Amniotic epithelial cell (primary cell): ENCODE results near the gene OMA1.
"Not testable (repeated sequence)": the region's sequence is repeated elsewhere in the genome, so short reads cannot be mapped to it uniquely, and the experiment has no call there.

Experiments
- DNase-seq: peaks from one replicate; pipeline ENCODE4 v3.0.0-alpha.2; 2010; ENCODE audit warnings: low read depth

Gene OMA1

GRCh38 chr1:58546520-58547308 is at the start of gene OMA1:
Gene OMA1, minus strand, starts transcription at chr1:58546726. Its CDS starts 7,432 bp downstream, at chr1:58539294.
- DNase-seq: peak; percentile 95

DNA sequence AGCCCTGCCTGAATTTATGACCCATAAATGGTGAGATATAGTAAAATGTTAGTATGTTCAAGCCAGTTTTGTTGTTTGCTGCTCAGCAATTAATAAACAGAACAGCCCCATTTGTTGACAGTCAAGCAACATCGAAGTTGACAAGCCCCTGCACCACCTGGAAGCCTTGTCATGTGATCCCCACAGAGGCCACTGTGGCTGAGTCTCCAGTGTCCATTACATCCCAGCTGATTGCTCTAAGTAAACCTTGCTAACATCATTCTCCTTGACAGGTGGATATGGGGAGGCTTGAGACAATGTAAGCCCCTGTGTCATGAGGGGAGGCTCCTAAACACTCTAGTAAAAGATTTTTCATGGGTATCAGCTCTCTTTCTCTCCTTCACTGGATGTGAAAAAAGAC is 48.0 kb upstream of the OMA1 start:
- DNase-seq: no peak

DNA sequence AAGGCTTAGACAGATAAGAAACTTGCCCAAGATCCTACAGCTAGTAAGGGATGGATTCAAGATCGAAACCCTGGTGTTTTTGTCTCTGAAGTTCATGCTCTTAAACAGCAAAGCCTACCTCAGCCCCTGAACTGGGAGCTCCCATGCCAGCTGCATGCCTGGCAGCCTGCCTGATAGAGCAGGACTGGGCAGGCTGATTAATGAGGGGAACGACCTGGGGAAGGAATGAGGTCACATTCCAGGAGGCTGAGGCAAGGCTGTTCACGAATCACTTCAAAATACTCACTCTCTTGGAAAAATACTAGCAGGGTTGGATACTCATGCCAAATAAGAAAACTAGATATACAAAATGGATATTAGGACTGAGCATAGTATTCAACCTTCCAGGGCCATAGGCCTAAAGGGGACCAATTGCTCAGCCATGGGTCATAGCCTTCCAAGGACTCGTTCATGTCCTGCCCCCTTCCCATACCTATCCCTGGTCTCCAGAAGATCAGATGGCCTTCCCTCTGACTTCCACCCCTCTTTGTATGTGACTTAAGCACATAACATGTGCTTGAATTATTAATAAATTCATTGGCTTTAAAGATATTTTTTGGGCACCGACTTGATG is 46.1 kb upstream of the OMA1 start:
- DNase-seq: peak; percentile 92

GRCh38 chr1:58591806-58592205 is 45.3 kb upstream of the OMA1 start:
- DNase-seq: no peak

DNA sequence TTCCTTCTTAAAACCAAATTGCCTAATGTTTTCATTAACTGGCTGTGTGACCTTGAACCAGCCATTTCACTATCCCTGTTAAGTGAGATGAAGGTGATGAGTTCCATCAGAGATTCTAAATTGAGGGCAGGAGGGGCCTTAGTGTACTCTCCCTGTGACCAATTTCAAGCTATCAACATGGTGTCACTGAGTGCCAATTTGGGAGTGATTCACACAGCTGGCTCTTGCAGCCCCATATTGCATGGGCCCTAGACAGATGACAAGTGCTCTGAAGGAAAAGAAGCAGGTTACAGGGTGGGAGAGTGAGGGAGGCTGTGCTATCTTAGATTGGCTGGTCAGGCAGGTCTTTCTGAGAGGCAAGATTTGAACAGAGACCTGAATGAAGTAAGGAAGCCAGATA is 43.5 kb upstream of the OMA1 start:
- DNase-seq: no peak

DNA sequence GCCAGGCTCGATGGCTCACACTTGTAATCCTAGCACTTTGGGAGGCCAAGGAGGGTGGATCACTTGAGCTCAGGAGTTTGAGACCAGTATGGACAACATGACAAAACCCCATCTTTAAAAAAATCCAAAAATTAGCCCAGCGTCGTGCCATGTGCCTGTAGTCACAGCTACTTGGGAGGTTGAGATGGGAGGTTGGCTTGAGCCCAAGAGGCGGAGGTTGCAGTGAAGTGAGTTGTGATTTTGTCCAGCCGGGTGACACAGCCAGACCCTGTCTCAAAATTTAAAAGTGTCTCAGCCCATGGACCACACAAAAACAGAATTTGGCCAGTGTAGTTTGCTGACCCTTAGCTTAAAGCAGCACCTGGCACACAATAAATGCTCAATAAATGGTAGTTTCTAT is 41.9 kb upstream of the OMA1 start:
- DNase-seq: no peak

- DNase-seq: no peak
Observed at GRCh38 chr1:58587667-58588066, 41.1 kb upstream of the OMA1 start.

DNA sequence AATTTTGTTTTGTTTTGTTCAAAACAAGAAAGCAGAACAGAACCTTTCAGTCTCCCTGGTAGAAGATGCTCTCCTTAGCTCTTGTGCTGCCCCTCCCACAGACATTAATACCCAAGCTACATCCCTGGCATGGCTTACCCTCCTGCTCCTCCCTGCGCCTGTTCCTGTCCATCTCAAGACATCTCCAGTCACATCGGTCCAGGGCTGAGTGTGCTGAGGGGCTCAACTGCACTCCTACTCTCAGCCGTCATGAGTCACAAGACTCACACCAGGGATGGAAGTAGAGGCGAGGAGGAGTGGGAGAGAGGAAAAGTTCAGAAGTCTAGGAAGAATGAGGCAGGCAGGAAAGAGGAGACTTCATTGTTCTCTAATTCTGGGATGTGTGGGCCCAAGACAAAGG is 39.7 kb upstream of the OMA1 start:
- DNase-seq: peak; percentile 42

- peak; percentile 66 for DNase-seq
Observed at GRCh38 chr1:58585581-58586151, 39.1 kb upstream of the OMA1 start.

- DNase-seq: no peak
Observed at GRCh38 chr1:58585166-58585565, 38.6 kb upstream of the OMA1 start.

DNA sequence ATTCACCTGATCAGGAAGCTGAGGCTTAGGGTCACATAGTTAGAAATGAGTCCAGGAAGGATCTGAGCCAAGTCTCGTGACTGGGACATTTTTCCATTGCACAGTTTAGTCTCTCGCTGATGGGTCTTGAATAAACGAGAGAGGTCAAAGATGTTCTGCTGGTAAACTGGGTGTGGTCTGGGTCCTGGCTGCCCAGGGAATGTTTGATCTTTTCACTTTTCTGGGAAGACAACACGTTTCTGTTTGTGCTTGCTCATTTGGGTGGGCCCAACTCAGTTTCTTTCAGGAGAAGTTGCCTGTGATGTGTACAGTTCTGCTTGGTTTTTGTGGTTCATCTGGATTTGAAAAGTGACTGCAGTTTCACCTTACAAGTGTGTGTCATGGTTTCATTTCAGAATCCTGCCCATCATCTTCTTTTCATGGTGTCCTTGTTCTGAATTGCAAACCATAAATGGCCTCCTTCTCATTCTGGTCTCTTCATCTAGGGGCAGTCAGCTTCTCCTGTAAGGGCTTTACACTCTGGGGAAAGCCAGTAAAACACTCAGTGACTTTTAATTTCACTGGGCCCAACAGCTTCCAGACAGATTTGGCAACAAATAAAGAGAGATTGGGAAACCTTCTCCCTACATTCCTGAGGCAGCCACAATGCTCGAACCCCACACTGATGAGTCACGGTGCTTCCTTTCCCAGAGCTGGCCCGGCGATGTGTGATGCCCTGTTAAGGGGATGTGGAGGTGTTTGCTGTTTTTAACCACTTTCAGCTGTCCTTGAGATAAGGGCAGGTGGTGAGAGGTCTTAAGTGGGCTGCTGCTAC is 37.8 kb upstream of the OMA1 start:
- peak; percentile 97 for DNase-seq

DNA sequence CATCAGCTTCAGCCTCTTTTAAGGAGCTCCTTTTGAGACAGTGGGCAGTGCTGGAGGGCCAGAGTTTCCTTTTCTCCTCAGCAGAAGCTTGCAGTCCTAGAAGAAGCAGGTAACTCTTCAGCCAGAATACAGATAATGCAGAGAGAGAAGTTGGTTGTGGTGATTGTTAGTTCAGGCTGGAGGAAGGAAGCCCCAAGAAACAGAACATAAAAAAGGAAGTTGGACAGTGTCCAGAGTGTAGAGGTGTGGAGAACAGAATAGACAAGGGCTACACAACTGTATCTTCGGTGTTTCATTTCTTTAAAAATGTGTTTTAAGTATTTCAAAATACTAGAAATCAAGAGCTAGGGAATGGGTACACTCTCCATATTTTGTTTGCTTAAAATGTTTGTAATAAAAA is 37.0 kb upstream of the OMA1 start:
- DNase-seq: no peak

DNA sequence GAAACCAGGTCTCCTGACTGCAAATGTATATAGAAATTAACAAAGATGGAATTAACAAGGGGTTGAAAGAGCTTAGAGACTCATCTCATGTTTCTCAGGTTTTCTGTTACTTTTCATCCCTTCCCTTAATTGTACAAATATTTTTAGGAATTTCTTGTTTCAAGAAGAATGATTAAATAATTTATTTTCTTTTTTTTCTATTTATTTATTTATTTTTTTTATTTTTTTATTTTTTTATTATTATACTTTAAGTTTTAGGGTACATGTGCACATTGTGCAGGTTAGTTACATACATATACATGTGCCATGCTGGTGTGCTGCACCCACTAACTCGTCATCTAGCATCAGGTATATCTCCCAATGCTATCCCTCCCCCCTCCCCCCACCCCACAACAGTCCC is 35.6 kb upstream of the OMA1 start:
- DNase-seq: not testable (repeated sequence)

GRCh38 chr1:58581641-58582040 is 35.1 kb upstream of the OMA1 start:
- DNase-seq: no peak

- DNase-seq: no peak
Observed at GRCh38 chr1:58580186-58580585, 33.7 kb upstream of the OMA1 start.

DNA sequence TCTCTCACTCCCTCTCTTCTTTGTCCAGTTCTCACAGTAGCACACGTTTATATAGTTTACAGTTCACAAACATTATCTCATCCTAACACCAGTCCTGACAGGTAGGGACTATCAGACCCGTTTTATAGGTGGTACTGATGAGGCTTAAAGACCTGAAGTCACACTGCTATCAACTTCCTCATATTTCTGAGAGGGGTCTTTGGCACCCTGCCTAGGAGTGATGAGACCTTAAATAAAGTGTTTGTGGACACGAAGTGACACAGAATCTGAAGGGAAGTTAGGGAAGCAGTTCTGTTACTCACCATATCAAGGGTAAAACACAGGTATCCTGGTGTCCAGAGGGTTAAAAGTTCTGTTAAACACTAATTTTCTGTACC is 31.1 kb upstream of the OMA1 start:
- no peak for DNase-seq

DNA sequence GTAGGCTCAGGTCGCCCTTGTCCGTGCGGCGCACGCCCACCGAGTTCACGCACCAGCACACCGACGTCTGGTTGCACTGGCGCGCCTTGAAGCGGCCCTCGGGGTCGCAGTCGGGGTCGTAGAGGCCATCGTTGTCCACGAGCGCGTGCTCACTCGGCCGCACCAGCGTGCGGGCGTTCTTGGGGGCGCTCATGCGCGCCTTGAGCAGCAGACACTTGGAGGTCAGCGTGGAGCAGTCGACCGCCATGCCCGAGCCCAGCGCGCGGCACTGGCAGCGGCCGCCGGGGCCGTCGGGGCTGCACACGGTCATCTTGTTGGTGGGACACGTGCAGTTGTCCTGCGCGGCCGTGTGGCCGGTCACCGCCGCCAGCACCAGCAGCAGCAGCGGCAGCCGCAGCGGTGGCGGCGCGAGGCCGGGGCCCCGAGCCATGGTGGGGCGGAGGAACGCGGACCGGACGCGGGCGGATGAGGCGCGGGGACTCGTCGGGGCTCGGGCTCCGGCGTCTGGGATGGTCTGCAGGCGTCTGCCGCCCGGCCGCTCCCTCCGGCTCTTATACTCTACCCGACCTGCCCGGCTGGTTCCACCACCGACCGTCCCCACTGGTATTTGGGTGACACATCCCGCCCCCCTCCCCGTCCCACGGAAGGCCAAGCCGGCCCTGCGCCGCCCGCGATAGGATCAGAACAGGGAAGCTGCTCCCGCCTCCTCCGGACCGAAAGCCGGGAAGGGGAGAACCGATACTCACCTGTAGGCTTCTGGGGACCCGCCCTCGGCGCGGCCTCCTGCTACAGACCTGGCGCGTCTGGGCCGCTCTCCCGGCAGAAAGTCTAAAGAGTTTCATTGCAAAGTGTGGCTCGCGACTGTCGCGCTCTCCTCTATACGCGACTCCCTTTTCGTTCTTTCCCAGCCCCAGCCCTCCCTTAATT is 30.5 kb upstream of the OMA1 start, which contains the start of gene TACSTD2:
TSS of gene TACSTD2 (minus strand) at position 526 of the 927 bp plus-strand sequence. CDS start at position 430, 96 bp downstream.
- DNase-seq: no peak

DNA sequence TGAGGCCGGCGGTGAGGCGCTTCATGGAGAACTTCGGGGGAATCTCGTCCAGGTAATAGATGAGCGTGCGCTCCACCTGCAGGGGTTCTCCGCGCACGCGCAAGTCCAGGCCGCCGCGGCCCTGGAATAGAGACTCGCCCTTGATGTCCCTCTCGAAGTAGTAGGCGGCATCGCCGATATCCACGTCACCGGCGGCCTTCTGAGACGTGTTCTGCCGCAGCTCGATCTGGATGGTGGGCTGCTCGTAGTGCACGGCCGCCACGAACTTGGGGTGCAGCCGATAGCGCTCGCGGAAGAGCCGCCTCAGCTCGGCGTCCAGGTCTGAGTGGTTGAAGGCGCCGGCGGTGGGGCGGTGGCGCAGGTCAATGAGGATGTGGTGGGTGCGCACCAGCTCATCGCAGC is 29.8 kb upstream of the OMA1 start:
- DNase-seq: no peak

DNA sequence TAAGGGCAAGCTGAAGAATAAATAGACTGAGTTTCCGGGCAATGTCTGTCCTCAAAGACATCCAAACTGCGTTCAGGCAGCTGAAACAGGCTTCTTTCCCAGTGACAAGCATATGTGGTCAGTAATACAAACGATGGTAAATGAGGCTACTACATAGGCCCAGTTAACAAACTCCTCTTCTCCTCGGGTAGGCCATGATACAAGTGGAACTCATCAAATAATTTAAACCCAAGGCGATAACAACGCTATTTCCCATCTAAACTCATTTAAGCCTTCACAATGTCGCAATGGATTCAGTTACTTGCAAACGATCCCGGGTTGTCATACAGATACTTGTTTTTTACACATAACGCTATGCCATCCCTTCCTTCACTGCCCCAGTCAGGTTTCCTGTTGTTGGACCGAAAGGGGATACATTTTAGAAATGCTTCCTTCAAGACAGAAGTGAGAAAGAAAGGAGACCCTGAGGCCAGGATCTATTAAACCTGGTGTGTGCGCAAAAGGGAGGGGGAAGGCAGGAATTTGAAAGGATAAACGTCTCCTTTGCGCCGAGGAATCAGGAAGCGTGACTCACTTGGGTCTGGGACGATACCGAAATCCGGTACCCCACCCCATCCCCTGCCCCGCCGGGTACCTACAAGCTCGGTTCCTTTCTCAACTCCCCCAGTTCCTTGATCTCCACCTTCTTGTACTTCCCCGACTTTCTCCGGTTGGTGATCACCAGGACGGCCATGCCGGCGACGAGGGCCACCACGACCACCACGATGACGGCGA is 29.2 kb upstream of the OMA1 start:
- no peak for DNase-seq

DNA sequence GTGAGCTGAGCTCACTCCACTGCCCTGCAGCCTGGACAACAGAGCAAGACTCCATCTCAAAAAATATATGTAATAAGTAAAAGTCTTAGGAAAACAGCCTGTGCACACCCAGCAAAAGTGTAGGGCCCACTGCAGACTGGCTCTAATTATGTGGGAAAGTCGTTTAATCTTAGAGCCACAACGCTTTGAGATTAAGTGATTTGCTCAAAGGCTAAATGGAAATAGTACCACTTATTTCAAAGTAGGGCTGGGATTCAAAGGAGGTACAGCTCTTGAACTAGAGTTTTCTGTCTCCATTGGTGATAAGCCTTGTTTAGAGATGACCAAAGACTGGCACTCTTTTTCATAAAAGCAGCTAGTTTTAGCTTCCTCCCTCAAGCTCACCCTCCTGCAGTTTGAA is 28.3 kb upstream of the OMA1 start:
- DNase-seq: no peak
